T-helper 2 cell treated with Interferon-gamma antibody and Interleukin-4, amounts not matched to agents 5 μg/mL and 100 μg/mL, for 36 hours (primary cell): ENCODE measurements around the gene LRMDA.

Experiments
- DNase-seq: peaks from one replicate; pipeline ENCODE4 v3.0.0; 2021; ENCODE audit warnings: low spot score
- H3K27ac Mint-ChIP-seq: one replicate; pipeline ENCODE4 v1.8.0; 2021; ENCODE audit warnings: mild to moderate bottlenecking, mixed read lengths
- H3K27me3 Mint-ChIP-seq: one replicate; pipeline ENCODE4 v1.8.0; 2021; ENCODE audit warnings: low read depth, mixed read lengths
- H3K36me3 Mint-ChIP-seq: one replicate; pipeline ENCODE4 v1.8.0; 2021; ENCODE audit warnings: low read depth, mixed read lengths
- H3K4me1 Mint-ChIP-seq: one replicate; pipeline ENCODE4 v1.8.0; 2021; ENCODE audit warnings: low read depth, mixed read lengths
- H3K4me3 Mint-ChIP-seq: one replicate; pipeline ENCODE4 v1.8.0; 2022; ENCODE audit warnings: mild to moderate bottlenecking, moderate library complexity, mixed read lengths
- H3K9me3 Mint-ChIP-seq: one replicate; pipeline ENCODE4 v1.8.0; 2021; ENCODE audit warnings: mixed read lengths

The LRMDA gene

DNA sequence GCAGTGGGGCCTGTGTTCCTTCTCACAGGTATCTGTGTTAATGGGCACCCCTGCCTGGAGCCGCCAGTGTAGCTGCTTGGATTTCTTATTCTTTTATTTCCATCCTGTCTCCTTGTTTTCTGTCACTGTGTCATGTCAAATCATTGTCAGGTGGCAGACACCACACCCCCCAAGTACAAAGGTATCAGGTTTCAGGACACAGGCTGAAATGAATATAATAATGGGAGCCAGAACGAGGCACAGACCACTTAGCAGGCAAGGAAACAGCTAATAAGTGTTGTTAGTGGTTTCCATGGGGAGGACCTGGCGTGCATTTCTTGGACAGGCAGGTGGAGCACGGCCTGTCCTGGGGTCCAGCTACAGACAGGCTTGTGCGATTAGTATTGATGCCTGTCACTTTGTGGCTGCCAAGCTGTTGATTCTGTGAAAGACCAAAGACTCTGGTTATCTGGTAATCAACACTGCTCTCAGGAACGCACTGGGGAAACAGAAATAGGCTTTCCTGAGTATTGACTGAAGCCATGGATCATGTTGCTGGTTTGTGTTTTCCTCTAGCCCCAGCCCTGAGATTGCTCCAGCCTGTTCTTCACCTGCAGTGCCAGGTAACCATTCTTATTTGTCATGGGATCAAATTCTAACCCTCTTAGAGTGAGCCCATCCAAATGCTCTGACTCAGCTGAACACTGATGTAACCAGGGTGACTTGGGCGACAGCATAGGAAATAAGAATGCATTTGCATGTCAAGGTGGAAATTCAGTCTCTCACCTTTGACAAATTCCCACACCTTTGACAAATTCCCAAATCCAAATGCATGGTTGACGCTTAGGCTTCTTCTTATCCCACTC, 1002.0 kb downstream of the LRMDA start:
- Mint-ChIP-seq H3K27me3 (no peaks in the 10 kb centered on the region), H3K36me3 (no peaks in the 10 kb centered on the region), H3K4me3 (no peak overlapping the region), H3K27ac (no peak overlapping the region), H3K4me1 (no peaks in the 10 kb centered on the region), H3K9me3 (no peaks in the 10 kb centered on the region)
- DNase-seq, result no peak

- Mint-ChIP-seq H3K27ac (no peak overlapping the region), H3K4me1 (no peaks in the 10 kb centered on the region), H3K27me3 (no peaks in the 10 kb centered on the region), H3K4me3 (no peak overlapping the region), H3K36me3 (no peaks in the 10 kb centered on the region), H3K9me3 (no peaks in the 10 kb centered on the region)
- no peak for DNase-seq
These were observed 1003.7 kb downstream of the LRMDA start for GRCh38 chr10:76435157-76435556.

DNA sequence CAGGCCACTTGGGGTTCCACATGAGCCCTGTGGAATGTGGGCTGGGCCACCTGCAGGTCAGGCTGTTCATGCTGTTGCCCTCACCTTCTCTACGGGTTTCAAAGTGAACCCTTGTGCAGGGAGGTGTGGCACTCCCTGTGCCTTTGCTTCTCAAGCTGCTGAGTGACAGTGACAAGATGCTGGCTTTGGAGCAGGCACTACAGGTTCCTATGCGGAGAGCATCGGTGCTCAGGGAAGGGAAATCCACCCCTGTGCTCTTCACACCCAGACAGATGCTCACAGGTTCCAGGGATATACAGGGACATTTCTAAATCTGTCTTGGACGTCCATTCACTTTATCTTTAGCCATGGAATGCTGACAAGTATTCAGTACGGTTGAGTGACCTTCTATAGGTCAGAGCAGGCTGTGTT, 1005.0 kb downstream of the LRMDA start:
- Mint-ChIP-seq H3K9me3 (no peaks in the 10 kb centered on the region), H3K27ac (no peak overlapping the region), H3K4me3 (no peak overlapping the region), H3K27me3 (no peaks in the 10 kb centered on the region), H3K4me1 (no peaks in the 10 kb centered on the region), H3K36me3 (no peaks in the 10 kb centered on the region)
- no peak for DNase-seq

DNA sequence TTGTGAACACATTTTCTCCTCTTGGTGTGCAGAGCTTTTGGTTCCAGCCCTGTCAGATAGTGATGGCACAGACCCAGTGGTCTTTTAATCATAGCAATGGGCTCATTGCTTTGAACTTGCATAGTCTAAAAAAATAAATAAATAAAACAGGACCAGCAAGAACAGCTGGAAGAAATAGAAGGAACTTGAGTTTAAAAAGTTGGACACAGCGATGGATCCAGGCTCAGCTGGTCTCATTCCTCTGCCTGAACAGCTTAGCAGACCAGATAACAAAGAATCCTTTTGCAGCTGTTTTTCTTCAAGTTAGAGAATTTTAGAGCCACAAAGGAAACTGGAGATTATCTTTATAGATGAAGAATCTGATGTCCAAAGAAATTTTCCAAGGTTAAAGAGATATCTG, 1005.6 kb downstream of the LRMDA start:
- Mint-ChIP-seq H3K27me3 (no peaks in the 10 kb centered on the region), H3K9me3 (no peaks in the 10 kb centered on the region), H3K4me3 (no peak overlapping the region), H3K36me3 (no peaks in the 10 kb centered on the region), H3K27ac (no peak overlapping the region), H3K4me1 (no peaks in the 10 kb centered on the region)
- no peak for DNase-seq

GRCh38 chr10:76440426-76440825, 1009.0 kb downstream of the LRMDA start:
- no peaks in the 10 kb centered on the region for H3K27me3 Mint-ChIP-seq
- DNase-seq, result no peak
- no peaks in the 10 kb centered on the region for H3K9me3 Mint-ChIP-seq
- no peak overlapping the region for H3K27ac Mint-ChIP-seq
- H3K4me1 Mint-ChIP-seq, result no peaks in the 10 kb centered on the region
- H3K36me3 Mint-ChIP-seq, result no peaks in the 10 kb centered on the region
- no peak overlapping the region for H3K4me3 Mint-ChIP-seq

DNA sequence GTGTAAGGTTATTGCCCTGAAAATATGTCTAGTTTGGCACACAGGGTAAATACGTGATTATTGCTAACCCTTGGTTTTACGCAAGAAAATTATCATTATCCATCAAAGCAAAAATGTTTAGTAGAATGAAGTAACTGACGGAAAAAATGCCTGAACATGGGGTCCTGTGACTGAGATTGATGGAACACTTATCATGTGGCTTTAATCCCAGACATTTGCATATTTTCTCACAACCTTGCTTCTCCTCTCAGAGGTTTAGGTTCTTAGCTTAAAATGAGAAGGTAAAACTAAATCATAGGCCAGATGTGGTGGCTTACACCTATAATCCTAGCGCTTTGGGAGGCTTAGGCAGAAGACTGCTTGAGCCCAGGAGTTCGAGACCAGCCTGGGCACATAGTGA, 1010.7 kb downstream of the LRMDA start:
- no peaks in the 10 kb centered on the region for H3K4me1 Mint-ChIP-seq
- no peaks in the 10 kb centered on the region for H3K27me3 Mint-ChIP-seq
- DNase-seq, result no peak
- no peak overlapping the region for H3K4me3 Mint-ChIP-seq
- H3K27ac Mint-ChIP-seq, result no peak overlapping the region
- no peaks in the 10 kb centered on the region for H3K36me3 Mint-ChIP-seq
- no peaks in the 10 kb centered on the region for H3K9me3 Mint-ChIP-seq

- DNase-seq, result no peak
- Mint-ChIP-seq H3K36me3 (no peaks in the 10 kb centered on the region), H3K27ac (no peak overlapping the region), H3K4me3 (no peak overlapping the region), H3K27me3 (no peaks in the 10 kb centered on the region), H3K4me1 (no peaks in the 10 kb centered on the region), H3K9me3 (no peaks in the 10 kb centered on the region)
These were observed 1012.8 kb downstream of the LRMDA start for GRCh38 chr10:76444034-76444800.

DNA sequence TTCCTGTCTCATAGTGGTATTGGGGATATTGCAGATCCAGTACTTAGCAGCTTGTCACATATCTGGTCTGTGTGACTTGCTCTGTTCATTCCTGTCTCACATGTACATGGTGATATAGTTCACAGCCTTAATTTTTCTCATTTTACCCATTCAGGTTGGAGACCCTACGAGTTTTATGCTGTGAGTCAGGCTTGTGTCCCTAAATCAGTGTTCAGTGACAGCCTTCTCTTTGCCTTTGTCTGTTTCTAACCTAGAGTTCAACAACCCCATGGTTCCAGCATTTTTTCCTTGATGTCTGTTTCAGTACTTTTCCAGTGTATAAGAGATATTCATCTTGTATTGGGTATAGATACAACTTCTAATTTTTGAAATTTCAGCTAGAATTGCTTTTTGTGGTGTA, 1016.2 kb downstream of the LRMDA start:
- H3K27ac Mint-ChIP-seq, result no peak overlapping the region
- no peak overlapping the region for H3K4me3 Mint-ChIP-seq
- no peaks in the 10 kb centered on the region for H3K36me3 Mint-ChIP-seq
- H3K9me3 Mint-ChIP-seq, result no peaks in the 10 kb centered on the region
- no peaks in the 10 kb centered on the region for H3K4me1 Mint-ChIP-seq
- H3K27me3 Mint-ChIP-seq, result no peaks in the 10 kb centered on the region
- no peak for DNase-seq

GRCh38 chr10:76451911-76452310, 1020.5 kb downstream of the LRMDA start:
- Mint-ChIP-seq H3K27me3 (no peaks in the 10 kb centered on the region), H3K9me3 (no peaks in the 10 kb centered on the region), H3K4me3 (no peak overlapping the region), H3K4me1 (no peaks in the 10 kb centered on the region), H3K27ac (no peak overlapping the region), H3K36me3 (no peaks in the 10 kb centered on the region)
- DNase-seq, result no peak

GRCh38 chr10:76453332-76453731, 1021.9 kb downstream of the LRMDA start:
- no peak overlapping the region for H3K27ac Mint-ChIP-seq
- H3K27me3 Mint-ChIP-seq, result no peaks in the 10 kb centered on the region
- DNase-seq, result no peak
- no peaks in the 10 kb centered on the region for H3K9me3 Mint-ChIP-seq
- no peaks in the 10 kb centered on the region for H3K36me3 Mint-ChIP-seq
- H3K4me3 Mint-ChIP-seq, result no peak overlapping the region
- no peaks in the 10 kb centered on the region for H3K4me1 Mint-ChIP-seq

GRCh38 chr10:76453997-76454396, 1022.6 kb downstream of the LRMDA start:
- H3K27ac Mint-ChIP-seq, result no peak overlapping the region

GRCh38 chr10:76454506-76455140, 1023.2 kb downstream of the LRMDA start:
- Mint-ChIP-seq H3K9me3 (no peaks in the 10 kb centered on the region), H3K36me3 (no peaks in the 10 kb centered on the region), H3K27ac (no peak overlapping the region), H3K4me1 (no peaks in the 10 kb centered on the region), H3K4me3 (no peak overlapping the region), H3K27me3 (no peaks in the 10 kb centered on the region)
- no peak for DNase-seq

More at GRCh38 chr10:76453997-76454396, 1022.6 kb downstream of the LRMDA start:
- Mint-ChIP-seq H3K36me3 (no peaks in the 10 kb centered on the region), H3K4me3 (no peak overlapping the region), H3K9me3 (no peaks in the 10 kb centered on the region), H3K27me3 (no peaks in the 10 kb centered on the region), H3K4me1 (no peaks in the 10 kb centered on the region)
- DNase-seq, result no peak

GRCh38 chr10:76456197-76456596, 1024.8 kb downstream of the LRMDA start:
- no peaks in the 10 kb centered on the region for H3K36me3 Mint-ChIP-seq
- H3K9me3 Mint-ChIP-seq, result no peaks in the 10 kb centered on the region
- no peak overlapping the region for H3K4me3 Mint-ChIP-seq
- no peak for DNase-seq
- H3K27me3 Mint-ChIP-seq, result no peaks in the 10 kb centered on the region
- H3K4me1 Mint-ChIP-seq, result no peaks in the 10 kb centered on the region
- H3K27ac Mint-ChIP-seq, result no peak overlapping the region

- Mint-ChIP-seq H3K9me3 (no peaks in the 10 kb centered on the region), H3K4me1 (no peaks in the 10 kb centered on the region), H3K36me3 (no peaks in the 10 kb centered on the region), H3K27me3 (no peaks in the 10 kb centered on the region), H3K4me3 (no peak overlapping the region), H3K27ac (no peak overlapping the region)
- DNase-seq, result no peak
These were observed 1027.7 kb downstream of the LRMDA start for GRCh38 chr10:76459016-76459730.
